K562 (cell line): ENCODE measurements around the gene PATL2. TPM values are rescaled to one million over a fixed set of nuclear protein-coding genes. Genes with fewer than 3 reads are reported as not detected.

Source experiments
- ATF7 ChIP-seq: fragments of 450-650 bp; IDR thresholded peaks from 2 replicates; pipeline ENCODE4 v1.7.1; 2014; ENCODE audit warnings: mild to moderate bottlenecking, moderate library complexity
- CBFA2T2 ChIP-seq: fragments of 450-650 bp; conservative IDR thresholded peaks from 2 replicates; pipeline ENCODE4 v1.6.1; 2017; ENCODE audit warnings: mild to moderate bottlenecking
- CTBP1 ChIP-seq: fragments of 450-650 bp; IDR thresholded peaks from 2 replicates; pipeline ENCODE4 v1.6.1; 2016; ENCODE audit warnings: borderline replicate concordance
- HIVEP1 ChIP-seq: fragments of 250-450 bp; sonication (Bioruptor Pico); IDR thresholded peaks from 2 replicates; pipeline ENCODE4 v1.4.0; 2020; ENCODE audit warnings: mild to moderate bottlenecking
- RNF2 ChIP-seq: sonication (generic); IDR thresholded peaks from 2 replicates; pipeline ENCODE4 v1.6.1; 2016
- SRF ChIP-seq, 2 experiments: fragments of 250-450, 450-650 bp in 1 of 2; sonication (Bioruptor Pico) in 1 of 2; sonication (generic) in 1 of 2; formaldehyde crosslinking; IDR thresholded peaks; 2 replicates each; pipeline versions ENCODE4 v1.5.0 to v1.5.1; 2020 to 2022; ENCODE audit warnings: mild to moderate bottlenecking in 1 of 2, missing genetic modification reagents in 1 of 2
- ZNF175 ChIP-seq: fragments of 200-800 bp; sonication (Bioruptor generic); IDR thresholded peaks from 2 replicates; pipeline ENCODE4 v1.6.1; 2016; ENCODE audit warnings: low read depth, mild to moderate bottlenecking, missing genetic modification characterization, missing compliant biosample characterization
- ZNF224 ChIP-seq: sonication (generic); formaldehyde crosslinking; IDR thresholded peaks from 2 replicates; pipeline ENCODE4 v1.8.0; 2022; ENCODE audit warnings: mild to moderate bottlenecking, missing genetic modification reagents
- ZNF232 ChIP-seq: sonication (generic); formaldehyde crosslinking; IDR thresholded peaks from 2 replicates; pipeline ENCODE4 v1.8.0; 2022; ENCODE audit warnings: mild to moderate bottlenecking, missing genetic modification reagents
- ZNF24 ChIP-seq: fragments of 450-650 bp; IDR thresholded peaks from 2 replicates; pipeline ENCODE4 v1.6.1; 2016
- ZNF282 ChIP-seq: sonication (generic); formaldehyde crosslinking; IDR thresholded peaks from 2 replicates; pipeline ENCODE4 v1.8.1; 2023; ENCODE audit warnings: missing genetic modification reagents
- ZNF384 ChIP-seq: IDR thresholded peaks from 2 replicates; pipeline ENCODE4 v1.6.1; 2012; ENCODE audit warnings: low read depth, low read length, improper control_type of control experiment
- ZNF717 ChIP-seq: fragments of 250-450 bp; sonication (Bioruptor Pico); IDR thresholded peaks from 2 replicates; pipeline ENCODE4 v1.5.0; 2021
- polyA plus RNA-seq, 8 experiments: library from polyadenylated mRNA; depleted of rRNA in 4 of 8; stranded (reverse) in 5 of 8; unstranded in 3 of 8; fragments of >200 nt; fragmentation: Nextera tagmentation in 2 of 8; fragmentation: Illumina TruSeq in 1 of 8; extraction: Ambion mirVana in 2 of 8; extraction: Trizol in 1 of 8; gene quantifications; 2 replicates each; pipeline versions ENCODE4 v1.2.1 to v1.2.3, GENCODE V29; 2011 to 2014; ENCODE audit warnings: inconsistent platforms in 1 of 8, missing spikeins in 1 of 8
- total RNA-seq, 7 experiments: library from RNA; depleted of rRNA in 6 of 7; stranded (reverse); fragments of >200 nt in 6 of 7; fragmentation: Illumina TruSeq in 2 of 7; extraction: Trizol in 2 of 7; gene quantifications; 2 replicates each; pipeline versions ENCODE4 v1.2.1 to v1.2.3, GENCODE V29; 2011 to 2021; ENCODE audit warnings: low replicate concordance in 1 of 7
- TF ChIP-seq, protein P1 (sequence below): sonication (generic); formaldehyde crosslinking; IDR thresholded peaks from 2 replicates; pipeline ENCODE4 v1.8.0; 2022; ENCODE audit warnings: mild to moderate bottlenecking, missing genetic modification reagents
- TF ChIP-seq, protein P2 (sequence below), 2 experiments: fragments of 450-650 bp; formaldehyde crosslinking in 1 of 2; IDR thresholded peaks; 2 replicates each; pipeline versions ENCODE4 v1.4.0 to v1.6.1; 2014 to 2020; ENCODE audit warnings: mild to moderate bottlenecking in 2 of 2, borderline replicate concordance in 1 of 2, low read depth in 1 of 2

Gene PATL2
- total and polyA plus RNA-seq, 9 of the 15 experiments (the other 6 are each of a cell fraction or from before 2014, with no cell fraction given) = 0.42 to 1.1 (median 0.86) TPM

DNA sequence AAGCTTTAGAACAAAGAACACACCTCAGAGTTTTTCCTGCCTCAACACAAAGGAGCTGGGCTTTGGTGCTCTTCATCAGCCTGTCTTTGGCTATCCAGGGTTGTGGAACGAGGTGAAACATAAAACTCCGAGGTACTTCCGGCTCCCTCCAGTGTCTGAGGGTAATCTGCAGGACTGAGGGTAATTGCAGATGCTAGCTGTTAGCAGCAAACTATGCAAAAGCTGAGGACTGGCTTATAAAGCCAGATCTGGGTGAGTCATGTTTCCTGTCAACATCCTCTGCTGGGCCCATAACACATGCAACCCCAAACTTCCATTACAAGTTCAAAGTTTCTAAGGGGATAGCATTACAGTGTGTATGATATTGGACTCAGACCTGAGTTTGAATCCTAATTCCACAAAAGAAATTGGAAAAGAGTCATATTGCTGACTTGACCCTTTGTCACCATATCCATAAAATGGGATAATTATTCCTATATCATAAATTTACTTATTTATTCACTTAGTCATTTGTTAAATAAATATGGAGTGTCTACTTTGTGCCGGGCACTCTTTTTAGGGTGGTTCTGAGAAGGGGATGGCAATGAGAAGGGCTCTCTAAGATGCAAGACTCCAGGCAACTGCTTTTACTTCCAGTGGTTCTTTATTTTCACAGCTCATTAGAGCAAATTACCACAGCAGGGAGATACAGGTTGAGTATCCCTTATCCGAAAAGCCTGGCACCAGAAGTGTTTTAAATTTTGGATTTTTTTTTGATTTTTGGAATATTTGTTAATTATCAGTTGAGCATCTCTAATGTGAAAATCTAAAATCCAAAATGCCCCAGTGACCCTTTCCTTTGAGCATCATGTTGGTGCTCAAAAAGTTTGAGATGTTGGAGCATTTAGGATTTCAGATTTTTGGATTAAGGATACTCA lies 15.7 kb upstream of the PATL2 start (continued):
- TF ChIP-seq ZNF232 (CRISPR knock-in tag) (no peak), ATF7 (peak; percentile 75), HIVEP1 (no peak), SRF (CRISPR knock-in tag; IDR thresholded peaks at IDR 0.05) (peak in 1 of 2 experiments; percentile 32; a peak in 1 of 4 replicates), ZNF717 (CRISPR knock-in tag) (peak; percentile 92), ZNF24 (no peak), ZNF224 (CRISPR knock-in tag) (no peak), ZNF175 (CRISPR knock-in tag) (peak; percentile 73), ZNF282 (CRISPR knock-in tag) (no peak), ZNF384 (no peak), RNF2 (peak; percentile 56; the same call in 1 of the 2 replicates), CTBP1 (peak; percentile 50; the same call in 1 of the 2 replicates), CBFA2T2 (no peak)
- TF ChIP-seq, protein P1, sequence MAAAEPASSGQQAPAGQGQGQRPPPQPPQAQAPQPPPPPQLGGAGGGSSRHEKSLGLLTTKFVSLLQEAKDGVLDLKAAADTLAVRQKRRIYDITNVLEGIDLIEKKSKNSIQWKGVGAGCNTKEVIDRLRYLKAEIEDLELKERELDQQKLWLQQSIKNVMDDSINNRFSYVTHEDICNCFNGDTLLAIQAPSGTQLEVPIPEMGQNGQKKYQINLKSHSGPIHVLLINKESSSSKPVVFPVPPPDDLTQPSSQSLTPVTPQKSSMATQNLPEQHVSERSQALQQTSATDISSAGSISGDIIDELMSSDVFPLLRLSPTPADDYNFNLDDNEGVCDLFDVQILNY (CRISPR knock-in tag) = no peak
- TF ChIP-seq, protein P2, sequence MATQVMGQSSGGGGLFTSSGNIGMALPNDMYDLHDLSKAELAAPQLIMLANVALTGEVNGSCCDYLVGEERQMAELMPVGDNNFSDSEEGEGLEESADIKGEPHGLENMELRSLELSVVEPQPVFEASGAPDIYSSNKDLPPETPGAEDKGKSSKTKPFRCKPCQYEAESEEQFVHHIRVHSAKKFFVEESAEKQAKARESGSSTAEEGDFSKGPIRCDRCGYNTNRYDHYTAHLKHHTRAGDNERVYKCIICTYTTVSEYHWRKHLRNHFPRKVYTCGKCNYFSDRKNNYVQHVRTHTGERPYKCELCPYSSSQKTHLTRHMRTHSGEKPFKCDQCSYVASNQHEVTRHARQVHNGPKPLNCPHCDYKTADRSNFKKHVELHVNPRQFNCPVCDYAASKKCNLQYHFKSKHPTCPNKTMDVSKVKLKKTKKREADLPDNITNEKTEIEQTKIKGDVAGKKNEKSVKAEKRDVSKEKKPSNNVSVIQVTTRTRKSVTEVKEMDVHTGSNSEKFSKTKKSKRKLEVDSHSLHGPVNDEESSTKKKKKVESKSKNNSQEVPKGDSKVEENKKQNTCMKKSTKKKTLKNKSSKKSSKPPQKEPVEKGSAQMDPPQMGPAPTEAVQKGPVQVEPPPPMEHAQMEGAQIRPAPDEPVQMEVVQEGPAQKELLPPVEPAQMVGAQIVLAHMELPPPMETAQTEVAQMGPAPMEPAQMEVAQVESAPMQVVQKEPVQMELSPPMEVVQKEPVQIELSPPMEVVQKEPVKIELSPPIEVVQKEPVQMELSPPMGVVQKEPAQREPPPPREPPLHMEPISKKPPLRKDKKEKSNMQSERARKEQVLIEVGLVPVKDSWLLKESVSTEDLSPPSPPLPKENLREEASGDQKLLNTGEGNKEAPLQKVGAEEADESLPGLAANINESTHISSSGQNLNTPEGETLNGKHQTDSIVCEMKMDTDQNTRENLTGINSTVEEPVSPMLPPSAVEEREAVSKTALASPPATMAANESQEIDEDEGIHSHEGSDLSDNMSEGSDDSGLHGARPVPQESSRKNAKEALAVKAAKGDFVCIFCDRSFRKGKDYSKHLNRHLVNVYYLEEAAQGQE (IDR thresholded peaks at IDR 0.05; ENCODE audit: borderline replicate concordance) = peak; percentile 63; the same call in 1 of the 2 replicates
- TF ChIP-seq, protein P2 (CRISPR knock-in tag; IDR thresholded peaks at IDR 0.05; ENCODE audit: low read depth) = no peak
